ENCODE data around the gene CLPX.
A peak's percentile ranks its signal among the peaks of the same experiment; 100 is the strongest.
"Not testable (repeated sequence)": the region's sequence is repeated elsewhere in the genome, so short reads cannot be mapped to it uniquely, and the experiment has no call there.

Gene CLPX

GRCh38 chr15:65184868-65185717, at the start of gene CLPX:
CLPX (minus strand) TSS chr15:65185342; CDS start chr15:65185153, 189 bp downstream.
- peak; percentile 79 for DNase-seq

GRCh38 chr15:65233696-65234095, 48.6 kb upstream of the CLPX start:
- DNase-seq: no peak

- DNase-seq: no peak
These were observed 47.4 kb upstream of the CLPX start for GRCh38 chr15:65232520-65232919.

GRCh38 chr15:65231306-65231705, 46.2 kb upstream of the CLPX start:
- no peak for DNase-seq

GRCh38 chr15:65226901-65227300, 41.8 kb upstream of the CLPX start:
- not testable (repeated sequence) for DNase-seq

- no peak for DNase-seq
These were observed 41.1 kb upstream of the CLPX start for GRCh38 chr15:65226221-65226620.

- DNase-seq: no peak
These were observed 38.9 kb upstream of the CLPX start for GRCh38 chr15:65223996-65224395.

GRCh38 chr15:65222891-65223290, 37.7 kb upstream of the CLPX start:
- no peak for DNase-seq

- no peak for DNase-seq
These were observed 36.6 kb upstream of the CLPX start for GRCh38 chr15:65221697-65222096.

GRCh38 chr15:65219137-65219536, 34.0 kb upstream of the CLPX start:
- no peak for DNase-seq

GRCh38 chr15:65217526-65218482, 32.7 kb upstream of the CLPX start:
- no peak for DNase-seq

- no peak for DNase-seq
These were observed 30.4 kb upstream of the CLPX start for GRCh38 chr15:65215496-65215895.

- DNase-seq: no peak
These were observed 28.9 kb upstream of the CLPX start for GRCh38 chr15:65214010-65214409.

GRCh38 chr15:65213241-65213640, 28.1 kb upstream of the CLPX start:
- no peak for DNase-seq

GRCh38 chr15:65212097-65212496, 27.0 kb upstream of the CLPX start:
- DNase-seq: no peak

GRCh38 chr15:65211482-65211982, 26.4 kb upstream of the CLPX start:
- DNase-seq: no peak

GRCh38 chr15:65210770-65211481, 25.8 kb upstream of the CLPX start, which contains the start of gene CILP:
CILP (minus strand) TSS chr15:65211473; CDS start chr15:65209755, 1,718 bp downstream.
- no peak for DNase-seq

GRCh38 chr15:65209701-65210643, 24.8 kb upstream of the CLPX start:
- no peak for DNase-seq

- no peak for DNase-seq
These were observed 23.5 kb upstream of the CLPX start for GRCh38 chr15:65208647-65209046.

GRCh38 chr15:65207280-65207840, 22.2 kb upstream of the CLPX start:
- no peak for DNase-seq

- no peak for DNase-seq
These were observed 21.6 kb upstream of the CLPX start for GRCh38 chr15:65206750-65207149.

All from NCI-H510A treated with DMSO at 0.1 percent for 48 hours (cell line).